GM10248 (cell line): ENCODE results near the gene KCNMB2.

Experiments
- CTCF ChIA-PET: fragments of 300-600 bp; sonication (Branson Sonifier 250); formaldehyde crosslinking; extraction: SDS; loops from one replicate; lab custom pipeline; 2021; ENCODE audit warnings: antibody characterized with exemption; lab: Yijun Ruan, JAX
- POLR2A ChIA-PET: fragments of 350-650 bp; sonication (Branson Sonifier 250); formaldehyde crosslinking; extraction: SDS; loops from one replicate; lab custom pipeline; 2020; ENCODE audit warnings: antibody characterized with exemption; lab: Yijun Ruan, JAX
- DNase-seq: peaks from one replicate; pipeline ENCODE4 v3.0.0; 2012; ENCODE audit errors: extremely low spot score
- CTCF ChIP-seq: IDR thresholded peaks from 2 replicates; pipeline ENCODE4 v1.5.1; 2012; ENCODE audit warnings: mild to moderate bottlenecking, low read depth; ENCODE audit errors: extremely low read depth, missing control alignments, control extremely low read depth

KCNMB2 gene

GRCh38 chr3:178618896-178619295 lies 82.7 kb downstream of the KCNMB2 start:
- ChIA-PET CTCF (no interaction called here), POLR2A (no interaction called here)

GRCh38 chr3:178623666-178624255 lies 87.5 kb downstream of the KCNMB2 start:
- ChIA-PET POLR2A (no interaction called here), CTCF (interaction anchor here (0.9 to 1.9 kb wide), 2 partner anchors 18 to 19 kb away, joined by 3 to 4 read pairs; no protein-coding TSS in a partner anchor)
- DNase-seq = no peak
- no peak for TF ChIP-seq CTCF

More at GRCh38 chr3:178618896-178619295, 82.7 kb downstream of the KCNMB2 start:
- TF ChIP-seq CTCF = no peak
- DNase-seq = no peak

GRCh38 chr3:178624276-178624675 lies 88.0 kb downstream of the KCNMB2 start:
- no peak for TF ChIP-seq CTCF
- ChIA-PET CTCF (interaction anchor here (0.9 to 1.9 kb wide), 2 partner anchors 17 to 19 kb away, joined by 3 to 4 read pairs; no protein-coding TSS in a partner anchor), POLR2A (no interaction called here)
- no peak for DNase-seq

GRCh38 chr3:178625053-178625600 lies 88.9 kb downstream of the KCNMB2 start:
- no peak for TF ChIP-seq CTCF
- DNase-seq = no peak
- ChIA-PET CTCF (no interaction called here), POLR2A (no interaction called here)

- no peak for DNase-seq
- TF ChIP-seq CTCF = no peak
- ChIA-PET POLR2A (no interaction called here), CTCF (no interaction called here)
Measured at GRCh38 chr3:178628037-178628436, 91.8 kb downstream of the KCNMB2 start.

GRCh38 chr3:178629430-178630178 lies 93.4 kb downstream of the KCNMB2 start:
- CTCF ChIA-PET = no interaction called here
- DNase-seq = no peak
- no peak for TF ChIP-seq CTCF
- POLR2A ChIA-PET = no interaction called here
